GM12875 (cell line): Measurements from ENCODE around the gene GUK1.

ENCODE experiments used
- H3K4me3 ChIP-seq: one replicate; pipeline ENCODE4 v1.5.1; 2011; ENCODE audit warnings: low read depth, low read length, control low read depth
- CTCF ChIP-seq: IDR thresholded peaks from 2 replicates; pipeline ENCODE4 v1.5.1; 2011; ENCODE audit warnings: low read depth, mild to moderate bottlenecking, control low read depth, inconsistent platforms, low read length, moderate library complexity, borderline replicate concordance; ENCODE audit not compliant: insufficient read depth

The GUK1 gene

GRCh38 chr1:228105996-228106799 lies 33.9 kb upstream of the GUK1 start:
- no peak overlapping the region for H3K4me3 ChIP-seq
- TF ChIP-seq CTCF: no peak

- no peak for TF ChIP-seq CTCF
- H3K4me3 ChIP-seq: no peak overlapping the region
Measured at GRCh38 chr1:228106800-228107054, 33.4 kb upstream of the GUK1 start.

GRCh38 chr1:228107636-228108035 lies 32.4 kb upstream of the GUK1 start:
- no peak overlapping the region for H3K4me3 ChIP-seq
- no peak for TF ChIP-seq CTCF

GRCh38 chr1:228108055-228108690 lies 31.9 kb upstream of the GUK1 start:
- TF ChIP-seq CTCF: no peak
- peak overlapping the region; percentile 76 for H3K4me3 ChIP-seq

GRCh38 chr1:228108742-228109072 lies 31.4 kb upstream of the GUK1 start:
- H3K4me3 ChIP-seq: peak overlapping the region; percentile 76
- no peak for TF ChIP-seq CTCF

- no peak for TF ChIP-seq CTCF
- peak within 1 kb of the TSS; percentile 76 for H3K4me3 ChIP-seq
Measured at GRCh38 chr1:228109073-228109961, 30.8 kb upstream of the GUK1 start, which contains the start of gene MRPL55. Gene MRPL55 (minus strand): TSS chr1:228109299. CDS start chr1:228108260, 1,039 bp downstream.
